ENCODE results near the gene FLNB. TPM values are rescaled to one million over a fixed set of nuclear protein-coding genes. Genes with fewer than 3 reads are reported as not detected.

Gene FLNB
- total and polyA plus RNA-seq, 2 of the 13 experiments (the other 11 are each of a cell fraction or from before 2014, with no cell fraction given): 106 to 130 TPM

DNA sequence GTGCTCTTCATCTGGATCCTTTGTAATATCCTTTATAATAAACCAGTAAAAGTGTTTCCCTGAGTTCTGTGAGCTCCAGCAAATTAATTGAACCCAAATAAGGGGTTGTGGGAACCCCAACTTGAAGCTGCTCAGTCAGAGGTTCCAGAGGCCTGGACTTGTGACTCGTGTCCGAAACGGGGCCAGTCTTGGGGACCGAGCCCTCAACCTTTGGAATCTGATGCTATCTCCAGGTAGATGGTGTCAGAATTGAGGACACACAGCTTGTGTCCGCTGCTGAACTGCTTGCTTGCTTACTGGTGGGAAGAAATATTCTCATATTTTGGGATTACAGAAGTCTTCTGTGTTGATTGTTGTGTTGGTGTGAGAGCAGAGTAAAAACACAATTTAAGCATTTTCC is 39.7 kb upstream of the FLNB start (continued):
- TF ChIP-seq GPBP1L1 (CRISPR knock-in tag; IDR thresholded peaks at IDR 0.05) (no peak), KLF15 (CRISPR knock-in tag; IDR thresholded peaks at IDR 0.05; ENCODE audit: borderline replicate concordance) (no peak), ZNF879 (CRISPR knock-in tag; IDR thresholded peaks at IDR 0.05) (no peak), ZSCAN21 (CRISPR knock-in tag; IDR thresholded peaks at IDR 0.05; ENCODE audit: borderline replicate concordance) (no peak), GFI1 (CRISPR knock-in tag; IDR thresholded peaks at IDR 0.05; ENCODE audit: borderline replicate concordance) (no peak)
- TF ChIP-seq, protein P1, sequence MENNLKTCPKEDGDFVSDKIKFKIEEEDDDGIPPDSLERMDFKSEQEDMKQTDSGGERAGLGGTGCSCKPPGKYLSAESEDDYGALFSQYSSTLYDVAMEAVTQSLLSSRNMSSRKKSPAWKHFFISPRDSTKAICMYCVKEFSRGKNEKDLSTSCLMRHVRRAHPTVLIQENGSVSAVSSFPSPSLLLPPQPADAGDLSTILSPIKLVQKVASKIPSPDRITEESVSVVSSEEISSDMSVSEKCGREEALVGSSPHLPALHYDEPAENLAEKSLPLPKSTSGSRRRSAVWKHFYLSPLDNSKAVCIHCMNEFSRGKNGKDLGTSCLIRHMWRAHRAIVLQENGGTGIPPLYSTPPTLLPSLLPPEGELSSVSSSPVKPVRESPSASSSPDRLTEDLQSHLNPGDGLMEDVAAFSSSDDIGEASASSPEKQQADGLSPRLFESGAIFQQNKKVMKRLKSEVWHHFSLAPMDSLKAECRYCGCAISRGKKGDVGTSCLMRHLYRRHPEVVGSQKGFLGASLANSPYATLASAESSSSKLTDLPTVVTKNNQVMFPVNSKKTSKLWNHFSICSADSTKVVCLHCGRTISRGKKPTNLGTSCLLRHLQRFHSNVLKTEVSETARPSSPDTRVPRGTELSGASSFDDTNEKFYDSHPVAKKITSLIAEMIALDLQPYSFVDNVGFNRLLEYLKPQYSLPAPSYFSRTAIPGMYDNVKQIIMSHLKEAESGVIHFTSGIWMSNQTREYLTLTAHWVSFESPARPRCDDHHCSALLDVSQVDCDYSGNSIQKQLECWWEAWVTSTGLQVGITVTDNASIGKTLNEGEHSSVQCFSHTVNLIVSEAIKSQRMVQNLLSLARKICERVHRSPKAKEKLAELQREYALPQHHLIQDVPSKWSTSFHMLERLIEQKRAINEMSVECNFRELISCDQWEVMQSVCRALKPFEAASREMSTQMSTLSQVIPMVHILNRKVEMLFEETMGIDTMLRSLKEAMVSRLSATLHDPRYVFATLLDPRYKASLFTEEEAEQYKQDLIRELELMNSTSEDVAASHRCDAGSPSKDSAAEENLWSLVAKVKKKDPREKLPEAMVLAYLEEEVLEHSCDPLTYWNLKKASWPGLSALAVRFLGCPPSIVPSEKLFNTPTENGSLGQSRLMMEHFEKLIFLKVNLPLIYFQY (CRISPR knock-in tag; IDR thresholded peaks at IDR 0.05; ENCODE audit: borderline replicate concordance): no peak
- TF ChIP-seq, protein P2, sequence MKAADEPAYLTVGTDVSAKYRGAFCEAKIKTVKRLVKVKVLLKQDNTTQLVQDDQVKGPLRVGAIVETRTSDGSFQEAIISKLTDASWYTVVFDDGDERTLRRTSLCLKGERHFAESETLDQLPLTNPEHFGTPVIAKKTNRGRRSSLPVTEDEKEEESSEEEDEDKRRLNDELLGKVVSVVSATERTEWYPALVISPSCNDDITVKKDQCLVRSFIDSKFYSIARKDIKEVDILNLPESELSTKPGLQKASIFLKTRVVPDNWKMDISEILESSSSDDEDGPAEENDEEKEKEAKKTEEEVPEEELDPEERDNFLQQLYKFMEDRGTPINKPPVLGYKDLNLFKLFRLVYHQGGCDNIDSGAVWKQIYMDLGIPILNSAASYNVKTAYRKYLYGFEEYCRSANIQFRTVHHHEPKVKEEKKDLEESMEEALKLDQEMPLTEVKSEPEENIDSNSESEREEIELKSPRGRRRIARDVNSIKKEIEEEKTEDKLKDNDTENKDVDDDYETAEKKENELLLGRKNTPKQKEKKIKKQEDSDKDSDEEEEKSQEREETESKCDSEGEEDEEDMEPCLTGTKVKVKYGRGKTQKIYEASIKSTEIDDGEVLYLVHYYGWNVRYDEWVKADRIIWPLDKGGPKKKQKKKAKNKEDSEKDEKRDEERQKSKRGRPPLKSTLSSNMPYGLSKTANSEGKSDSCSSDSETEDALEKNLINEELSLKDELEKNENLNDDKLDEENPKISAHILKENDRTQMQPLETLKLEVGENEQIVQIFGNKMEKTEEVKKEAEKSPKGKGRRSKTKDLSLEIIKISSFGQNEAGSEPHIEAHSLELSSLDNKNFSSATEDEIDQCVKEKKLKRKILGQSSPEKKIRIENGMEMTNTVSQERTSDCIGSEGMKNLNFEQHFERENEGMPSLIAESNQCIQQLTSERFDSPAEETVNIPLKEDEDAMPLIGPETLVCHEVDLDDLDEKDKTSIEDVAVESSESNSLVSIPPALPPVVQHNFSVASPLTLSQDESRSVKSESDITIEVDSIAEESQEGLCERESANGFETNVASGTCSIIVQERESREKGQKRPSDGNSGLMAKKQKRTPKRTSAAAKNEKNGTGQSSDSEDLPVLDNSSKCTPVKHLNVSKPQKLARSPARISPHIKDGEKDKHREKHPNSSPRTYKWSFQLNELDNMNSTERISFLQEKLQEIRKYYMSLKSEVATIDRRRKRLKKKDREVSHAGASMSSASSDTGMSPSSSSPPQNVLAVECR (CRISPR knock-in tag; IDR thresholded peaks at IDR 0.05; ENCODE audit: borderline replicate concordance): no peak
- TF ChIP-seq, protein P3, sequence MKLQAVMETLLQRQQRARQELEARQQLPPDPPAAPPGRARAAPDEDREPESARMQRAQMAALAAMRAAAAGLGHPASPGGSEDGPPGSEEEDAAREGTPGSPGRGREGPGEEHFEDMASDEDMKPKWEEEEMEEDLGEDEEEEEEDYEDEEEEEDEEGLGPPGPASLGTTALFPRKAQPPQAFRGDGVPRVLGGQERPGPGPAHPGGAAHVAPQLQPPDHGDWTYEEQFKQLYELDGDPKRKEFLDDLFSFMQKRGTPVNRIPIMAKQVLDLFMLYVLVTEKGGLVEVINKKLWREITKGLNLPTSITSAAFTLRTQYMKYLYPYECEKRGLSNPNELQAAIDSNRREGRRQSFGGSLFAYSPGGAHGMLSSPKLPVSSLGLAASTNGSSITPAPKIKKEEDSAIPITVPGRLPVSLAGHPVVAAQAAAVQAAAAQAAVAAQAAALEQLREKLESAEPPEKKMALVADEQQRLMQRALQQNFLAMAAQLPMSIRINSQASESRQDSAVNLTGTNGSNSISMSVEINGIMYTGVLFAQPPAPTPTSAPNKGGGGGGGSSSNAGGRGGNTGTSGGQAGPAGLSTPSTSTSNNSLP (IDR thresholded peaks at IDR 0.05; ENCODE audit: low read depth, low read length): no peak
